SK-N-SH (cell line): Measurements from ENCODE around the gene HOXA6.

Experiments used
- EZH2phosphoT487 ChIP-seq: fragments of 200-600 bp; sonication (generic); IDR thresholded peaks from 2 replicates; pipeline ENCODE4 v1.6.1; 2017; ENCODE audit warnings: low read depth, mixed run types, mild to moderate bottlenecking, antibody characterized with exemption, moderate library complexity, borderline replicate concordance
- GABPA ChIP-seq: IDR thresholded peaks from 2 replicates; pipeline ENCODE4 v1.4.0; 2012; ENCODE audit warnings: low read depth, mild to moderate bottlenecking
- POLR2AphosphoS5 ChIP-seq: IDR thresholded peaks from 2 replicates; pipeline ENCODE4 v1.6.1; 2012; ENCODE audit warnings: low read depth, low read length
- RAD21 ChIP-seq: IDR thresholded peaks from 2 replicates; pipeline ENCODE4 v1.6.1; 2012; ENCODE audit warnings: mild to moderate bottlenecking, low read length
- SIN3A ChIP-seq: IDR thresholded peaks from 2 replicates; pipeline ENCODE4 v1.6.1; 2012; ENCODE audit warnings: low read depth, mild to moderate bottlenecking, low read length, moderate library complexity, borderline replicate concordance
- TCF12 ChIP-seq: IDR thresholded peaks from 2 replicates; pipeline ENCODE4 v1.4.0; 2012
- TF ChIP-seq, protein P1 (sequence below): fragments of 200-600 bp; sonication (generic); IDR thresholded peaks from 2 replicates; pipeline ENCODE4 v1.6.1; 2017; ENCODE audit warnings: antibody characterized with exemption, mild to moderate bottlenecking, moderate library complexity

DNA sequence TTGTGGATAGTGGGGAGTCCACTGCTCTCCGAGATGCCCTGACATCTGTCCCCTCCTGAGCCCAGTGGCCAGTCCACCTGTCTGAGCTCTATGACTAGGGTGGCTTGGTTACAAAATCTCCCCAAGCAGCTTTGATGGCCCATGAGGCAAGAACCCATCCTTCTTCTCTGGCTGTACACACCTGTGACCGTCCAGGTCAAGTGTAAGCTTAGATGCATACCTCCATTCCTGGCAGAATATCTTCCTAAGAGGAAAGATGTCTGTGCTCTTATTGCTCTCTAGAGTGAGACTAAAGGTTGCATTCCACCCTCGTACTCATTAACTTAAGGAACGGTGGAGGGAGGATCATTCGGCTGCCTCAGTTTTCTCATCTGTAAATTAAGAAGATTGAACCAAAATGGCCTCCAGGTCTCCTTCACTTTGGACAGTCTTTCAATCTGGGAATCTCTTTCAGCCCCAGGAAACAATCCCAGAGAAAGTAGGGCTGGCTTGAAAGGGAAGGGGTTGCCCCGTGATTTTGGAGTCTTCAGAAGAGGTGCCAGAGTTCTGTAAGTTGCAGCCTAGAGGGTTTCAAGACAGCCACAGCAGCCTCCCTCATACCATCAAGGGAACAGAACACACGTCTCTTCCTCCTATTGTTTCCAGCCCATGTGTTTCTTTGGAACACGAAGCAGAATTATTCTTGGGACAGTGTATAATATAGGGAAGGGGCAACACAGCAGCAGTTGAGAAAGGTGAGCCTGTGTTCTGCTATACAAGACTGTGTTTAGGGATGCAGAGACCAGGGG lies 22.5 kb downstream of the HOXA6 start:
- TF ChIP-seq SIN3A (no peak), GABPA (no peak), TCF12 (no peak), EZH2phosphoT487 (no peak), POLR2AphosphoS5 (no peak), RAD21 (no peak)
- TF ChIP-seq, protein P1, sequence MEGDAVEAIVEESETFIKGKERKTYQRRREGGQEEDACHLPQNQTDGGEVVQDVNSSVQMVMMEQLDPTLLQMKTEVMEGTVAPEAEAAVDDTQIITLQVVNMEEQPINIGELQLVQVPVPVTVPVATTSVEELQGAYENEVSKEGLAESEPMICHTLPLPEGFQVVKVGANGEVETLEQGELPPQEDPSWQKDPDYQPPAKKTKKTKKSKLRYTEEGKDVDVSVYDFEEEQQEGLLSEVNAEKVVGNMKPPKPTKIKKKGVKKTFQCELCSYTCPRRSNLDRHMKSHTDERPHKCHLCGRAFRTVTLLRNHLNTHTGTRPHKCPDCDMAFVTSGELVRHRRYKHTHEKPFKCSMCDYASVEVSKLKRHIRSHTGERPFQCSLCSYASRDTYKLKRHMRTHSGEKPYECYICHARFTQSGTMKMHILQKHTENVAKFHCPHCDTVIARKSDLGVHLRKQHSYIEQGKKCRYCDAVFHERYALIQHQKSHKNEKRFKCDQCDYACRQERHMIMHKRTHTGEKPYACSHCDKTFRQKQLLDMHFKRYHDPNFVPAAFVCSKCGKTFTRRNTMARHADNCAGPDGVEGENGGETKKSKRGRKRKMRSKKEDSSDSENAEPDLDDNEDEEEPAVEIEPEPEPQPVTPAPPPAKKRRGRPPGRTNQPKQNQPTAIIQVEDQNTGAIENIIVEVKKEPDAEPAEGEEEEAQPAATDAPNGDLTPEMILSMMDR: no peak
